Trophoblast cell (in vitro differentiated cells and primary cell): ENCODE measurements around the gene PRRX1.

Experiments
- DNase-seq, 2 donors: peaks; one replicate each; pipeline ENCODE4 v3.0.0-alpha.2; 2016
- H2AFZ ChIP-seq: 2 replicates; pipeline ENCODE4 v1.6.1; 2013; ENCODE audit warnings: low read length, moderate library complexity, mild to moderate bottlenecking; ENCODE audit not compliant: insufficient read depth, poor library complexity
- H2AK5ac ChIP-seq: 2 replicates; pipeline ENCODE4 v1.6.1; 2013; ENCODE audit warnings: mild to moderate bottlenecking, low read length
- H2BK120ac ChIP-seq: 2 replicates; pipeline ENCODE4 v1.6.1; 2013; ENCODE audit warnings: low read length, mild to moderate bottlenecking, moderate library complexity; ENCODE audit not compliant: insufficient read depth, poor library complexity
- H2BK12ac ChIP-seq: 2 replicates; pipeline ENCODE4 v1.6.1; 2013; ENCODE audit warnings: mild to moderate bottlenecking, low read length, moderate library complexity
- H2BK5ac ChIP-seq: 2 replicates; pipeline ENCODE4 v1.6.1; 2013; ENCODE audit warnings: low read length, low read depth, moderate library complexity, mild to moderate bottlenecking; ENCODE audit not compliant: poor library complexity
- H3K14ac ChIP-seq: 2 replicates; pipeline ENCODE4 v1.6.1; 2013; ENCODE audit warnings: mild to moderate bottlenecking, low read length
- H3K18ac ChIP-seq: 2 replicates; pipeline ENCODE4 v1.6.1; 2013; ENCODE audit warnings: mild to moderate bottlenecking, low read length
- H3K23ac ChIP-seq: 2 replicates; pipeline ENCODE4 v1.6.1; 2013; ENCODE audit warnings: low read length
- H3K27ac ChIP-seq: 2 replicates; pipeline ENCODE4 v1.5.1; 2013; ENCODE audit warnings: low read depth, mild to moderate bottlenecking, inconsistent platforms, low read length, moderate library complexity
- H3K27me3 ChIP-seq: 2 replicates; pipeline ENCODE4 v1.6.1; 2013; ENCODE audit warnings: inconsistent platforms, mild to moderate bottlenecking, low read length, moderate library complexity; ENCODE audit not compliant: insufficient read depth
- H3K36me3 ChIP-seq, 2 experiments: 1 replicate in 1 of 2; 2 replicates in 1 of 2; pipeline ENCODE4 v1.6.1; 2013; ENCODE audit warnings: low read length in 2 of 2, mild to moderate bottlenecking in 2 of 2, moderate library complexity in 1 of 2; ENCODE audit not compliant: insufficient read depth in 2 of 2, control insufficient read depth in 1 of 2
- H3K4ac ChIP-seq: 2 replicates; pipeline ENCODE4 v1.6.1; 2013; ENCODE audit warnings: low read depth, mild to moderate bottlenecking, low read length, moderate library complexity
- H3K4me1 ChIP-seq, 2 experiments: 1 replicate in 1 of 2; 2 replicates in 1 of 2; pipeline ENCODE4 v1.6.1; 2013; ENCODE audit warnings: low read length in 2 of 2, mild to moderate bottlenecking in 2 of 2, moderate library complexity in 1 of 2; ENCODE audit not compliant: insufficient read depth in 2 of 2, control insufficient read depth in 1 of 2
- H3K4me2 ChIP-seq: 2 replicates; pipeline ENCODE4 v1.6.1; 2013; ENCODE audit warnings: inconsistent platforms, mild to moderate bottlenecking, low read length, moderate library complexity
- H3K4me3 ChIP-seq: 2 replicates; pipeline ENCODE4 v1.5.1; 2013; ENCODE audit warnings: mild to moderate bottlenecking, low read depth, low read length, inconsistent platforms
- H3K79me1 ChIP-seq: one replicate; pipeline ENCODE4 v1.6.1; 2013; ENCODE audit warnings: low read length
- H3K79me2 ChIP-seq: 2 replicates; pipeline ENCODE4 v1.6.1; 2013; ENCODE audit warnings: low read length, mild to moderate bottlenecking; ENCODE audit not compliant: control insufficient read depth, insufficient read depth, poor library complexity
- H3K9ac ChIP-seq: 2 replicates; pipeline ENCODE4 v1.6.1; 2013; ENCODE audit warnings: mild to moderate bottlenecking, low read length
- H3K9me3 ChIP-seq: 2 replicates; pipeline ENCODE4 v1.6.1; 2013; ENCODE audit warnings: low read depth, mild to moderate bottlenecking, control low read depth, inconsistent platforms, low read length; ENCODE audit not compliant: insufficient read depth
- H4K12ac ChIP-seq: 2 replicates; pipeline ENCODE4 v1.6.1; 2013; ENCODE audit warnings: low read depth, mild to moderate bottlenecking, low read length, moderate library complexity
- H4K8ac ChIP-seq: 2 replicates; pipeline ENCODE4 v1.6.1; 2013; ENCODE audit warnings: low read depth, mild to moderate bottlenecking, low read length, moderate library complexity
- H4K91ac ChIP-seq: one replicate; pipeline ENCODE4 v1.6.1; 2013; ENCODE audit warnings: low read depth, mild to moderate bottlenecking, low read length, moderate library complexity
- WGBS: extraction: QIAGEN DNeasy Blood & Tissue Kit; methylation state at CpG from one replicate; pipeline ENCODE4 v1.1.7; 2013; ENCODE audit warnings: missing lambda C conversion rate; ENCODE audit not compliant: insufficient read length, insufficient coverage; ENCODE audit errors: extremely low coverage; 5-methylcytosine and 5-hydroxymethylcytosine counted together

Gene PRRX1

DNA sequence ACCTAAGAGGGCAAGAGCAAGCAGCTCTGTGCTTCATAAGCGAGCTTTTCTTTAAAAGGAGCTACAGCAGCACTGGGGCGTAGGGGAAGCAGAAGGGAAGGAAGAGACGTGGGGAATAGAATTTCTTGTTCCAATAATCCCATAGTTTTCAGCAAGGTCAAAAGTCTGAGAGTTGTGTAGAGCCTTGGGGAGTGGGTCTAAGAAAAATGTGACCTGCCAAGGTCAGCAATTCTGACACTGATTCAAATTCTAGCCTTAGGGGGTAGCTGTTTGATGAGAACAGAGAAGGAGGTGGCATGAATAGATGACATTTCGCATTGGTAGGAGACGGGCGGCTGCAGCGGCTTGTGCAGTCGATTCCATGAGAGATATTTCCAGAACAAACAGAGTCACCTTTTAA lies 22.4 kb downstream of the PRRX1 start:
- Histone ChIP-seq H3K4me2 (no peak overlapping the region), H3K4me3 (no peak overlapping the region), H3K14ac (no peak overlapping the region), H2AFZ (no peak overlapping the region), H2BK12ac (no peak overlapping the region), H3K18ac (no peak overlapping the region), H2AK5ac (no peak overlapping the region), H3K79me1 (no peaks in the 10 kb centered on the region), H3K23ac (no peak overlapping the region), H3K27ac (no peak overlapping the region), H3K9ac (no peak overlapping the region), H3K9me3 (no peaks in the 10 kb centered on the region), H3K4me1 (no peaks in the 10 kb centered on the region), H3K27me3 (no peaks in the 10 kb centered on the region), H3K36me3 (no peaks in the 10 kb centered on the region), H2BK120ac (no peak overlapping the region), H4K91ac (no peak overlapping the region), H2BK5ac (no peak overlapping the region), H3K4ac (no peak overlapping the region), H4K8ac (no peak overlapping the region), H4K12ac (no peak overlapping the region), H3K79me2 (no peaks in the 10 kb centered on the region)
- WGBS: no CpG with 5 or more reads among the region's 8 CpGs
- no peak for DNase-seq

DNA sequence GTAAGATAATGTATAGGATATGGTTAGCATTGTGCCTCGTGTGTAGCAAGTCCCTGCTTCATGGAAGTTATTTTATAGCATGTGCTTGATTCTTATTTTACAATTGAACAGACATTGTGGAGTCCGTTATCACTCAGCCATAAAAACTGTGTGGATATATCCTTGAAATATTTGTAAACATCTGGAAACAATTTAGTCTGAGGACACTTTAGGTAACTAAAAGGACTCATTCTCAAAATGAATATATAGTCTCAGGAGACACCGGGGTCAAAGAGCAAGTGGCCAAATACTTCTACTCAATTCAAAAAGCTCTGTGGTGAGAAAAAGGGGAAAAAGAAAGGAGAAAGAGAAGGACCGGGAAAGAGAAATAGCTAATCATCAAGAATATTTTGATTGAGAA lies 23.7 kb downstream of the PRRX1 start:
- Histone ChIP-seq H3K18ac (no peak overlapping the region), H2AFZ (no peak overlapping the region), H3K4ac (no peak overlapping the region), H3K4me3 (no peak overlapping the region), H2AK5ac (no peak overlapping the region), H3K36me3 (no peaks in the 10 kb centered on the region), H3K27ac (no peak overlapping the region), H2BK5ac (no peak overlapping the region), H3K4me2 (no peak overlapping the region), H2BK12ac (no peak overlapping the region), H2BK120ac (no peak overlapping the region), H3K14ac (no peak overlapping the region), H4K8ac (no peak overlapping the region), H4K91ac (no peak overlapping the region), H3K23ac (no peak overlapping the region), H3K79me2 (no peaks in the 10 kb centered on the region), H3K4me1 (no peaks in the 10 kb centered on the region), H3K79me1 (no peaks in the 10 kb centered on the region), H4K12ac (no peak overlapping the region), H3K9me3 (no peaks in the 10 kb centered on the region), H3K27me3 (no peaks in the 10 kb centered on the region), H3K9ac (no peak overlapping the region)
- WGBS: no CpG with 5 or more reads among the region's 4 CpGs
- no peak for DNase-seq

DNA sequence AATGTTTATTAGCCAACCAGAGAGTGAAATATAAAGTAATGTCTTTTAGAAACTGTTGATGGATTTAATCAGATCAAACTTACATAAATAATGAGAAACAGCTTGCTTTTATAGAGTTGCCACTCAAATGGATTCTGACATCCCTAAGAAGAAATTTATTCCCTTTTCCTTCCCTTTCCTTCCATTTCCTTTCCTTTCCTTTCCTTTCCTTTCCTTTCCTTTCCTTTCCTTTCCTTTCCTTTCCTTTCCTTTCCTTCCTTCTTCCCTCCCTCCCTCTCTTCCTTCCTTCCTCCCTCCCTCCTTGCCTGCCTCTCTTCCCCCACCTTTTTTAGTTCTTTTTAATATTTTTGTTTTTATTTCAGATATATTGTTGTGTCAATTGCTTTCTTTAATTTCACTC lies 27.3 kb downstream of the PRRX1 start:
- no peak overlapping the region for H2BK120ac ChIP-seq
- no peak overlapping the region for H4K12ac ChIP-seq
- no peaks in the 10 kb centered on the region for H3K79me2 ChIP-seq
- H2AK5ac ChIP-seq: no peak overlapping the region
- no peaks in the 10 kb centered on the region for H3K36me3 ChIP-seq
- H3K9ac ChIP-seq: no peak overlapping the region
- no peak overlapping the region for H3K4ac ChIP-seq
- H3K27me3 ChIP-seq: no peaks in the 10 kb centered on the region
- no peak overlapping the region for H3K14ac ChIP-seq
- no peak overlapping the region for H3K23ac ChIP-seq
- H3K4me3 ChIP-seq: no peak overlapping the region
- no peaks in the 10 kb centered on the region for H3K9me3 ChIP-seq
- H2AFZ ChIP-seq: no peak overlapping the region
- no peak overlapping the region for H3K4me2 ChIP-seq
- DNase-seq: no peak
- H3K18ac ChIP-seq: no peak overlapping the region
- no peak overlapping the region for H2BK12ac ChIP-seq
- H4K91ac ChIP-seq: no peak overlapping the region
- no peaks in the 10 kb centered on the region for H3K79me1 ChIP-seq
- H2BK5ac ChIP-seq: no peak overlapping the region
- no peaks in the 10 kb centered on the region for H3K4me1 ChIP-seq
- H3K27ac ChIP-seq: no peak overlapping the region
- H4K8ac ChIP-seq: no peak overlapping the region

DNA sequence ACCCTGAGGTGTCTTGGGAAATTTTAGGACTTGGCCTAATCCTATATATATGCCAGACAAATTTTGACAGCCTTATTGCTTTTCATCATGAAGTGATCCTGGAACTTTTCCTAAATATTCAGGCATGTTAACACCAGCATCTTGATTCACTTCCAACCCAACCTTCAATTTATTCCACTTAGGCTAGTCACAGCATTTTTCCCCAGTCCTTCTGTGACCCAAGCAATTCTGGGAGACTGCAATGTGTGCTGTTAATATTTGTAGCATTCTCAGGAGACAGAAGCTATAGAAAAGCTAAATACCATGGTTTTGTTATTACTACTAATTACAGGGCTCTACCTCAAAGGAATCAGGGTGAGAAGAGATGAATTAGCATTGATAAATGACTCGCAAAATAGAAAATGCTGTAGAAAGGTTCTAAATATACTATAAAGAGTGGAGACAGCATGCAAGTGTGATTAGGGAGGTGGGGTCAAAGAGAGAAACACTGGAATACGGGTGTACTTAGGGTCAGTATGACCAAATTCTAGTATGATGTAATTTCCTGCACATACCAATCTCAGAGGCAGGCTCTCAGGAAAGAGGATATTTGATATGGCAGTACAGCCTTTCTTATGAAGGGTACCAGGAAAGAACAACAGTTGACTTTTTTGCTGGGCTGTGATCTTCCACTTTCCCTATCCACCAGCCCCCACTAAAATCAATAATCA lies 29.1 kb downstream of the PRRX1 start:
- H3K23ac ChIP-seq: no peak overlapping the region
- no peak overlapping the region for H4K8ac ChIP-seq
- no peak overlapping the region for H3K4me2 ChIP-seq
- H3K4me1 ChIP-seq: no peaks in the 10 kb centered on the region
- H2BK120ac ChIP-seq: no peak overlapping the region
- no peak overlapping the region for H2AK5ac ChIP-seq
- H3K9ac ChIP-seq: no peak overlapping the region
- no peaks in the 10 kb centered on the region for H3K79me1 ChIP-seq
- H3K36me3 ChIP-seq: no peaks in the 10 kb centered on the region
- H4K12ac ChIP-seq: no peak overlapping the region
- no peak overlapping the region for H3K4ac ChIP-seq
- no peak for DNase-seq
- H2BK12ac ChIP-seq: no peak overlapping the region
- H3K9me3 ChIP-seq: no peaks in the 10 kb centered on the region
- no peaks in the 10 kb centered on the region for H3K27me3 ChIP-seq
- H3K18ac ChIP-seq: no peak overlapping the region
- no peak overlapping the region for H3K14ac ChIP-seq
- no peaks in the 10 kb centered on the region for H3K79me2 ChIP-seq
- no peak overlapping the region for H3K27ac ChIP-seq
- WGBS: no CpG with 5 or more reads among the region's 2 CpGs
- H2BK5ac ChIP-seq: no peak overlapping the region
- H4K91ac ChIP-seq: no peak overlapping the region
- no peak overlapping the region for H2AFZ ChIP-seq
- no peak overlapping the region for H3K4me3 ChIP-seq
